H9 (cell line): Measurements from ENCODE around the gene MINDY4. TPM values are rescaled to one million over a fixed set of nuclear protein-coding genes. Genes with fewer than 3 reads are reported as not detected.
A peak's percentile ranks its signal among the peaks of the same experiment; 100 is the strongest.

Experiments
- DNase-seq: peaks from one replicate; pipeline ENCODE4 v3.0.0-alpha.2; 2017
- H2AFZ ChIP-seq: one replicate; pipeline ENCODE4 v1.6.1; 2013; ENCODE audit warnings: mild to moderate bottlenecking, low read length, control low read depth, moderate library complexity
- H2AK5ac ChIP-seq: 2 replicates; pipeline ENCODE4 v1.6.1; 2013; ENCODE audit warnings: low read length, control low read depth, mixed read lengths; ENCODE audit not compliant: insufficient read length
- H2BK120ac ChIP-seq: one replicate; pipeline ENCODE4 v1.6.1; 2013; ENCODE audit warnings: low read depth, mild to moderate bottlenecking, low read length, control low read depth, inconsistent platforms; ENCODE audit not compliant: poor library complexity, severe bottlenecking
- H2BK12ac ChIP-seq: 2 replicates; pipeline ENCODE4 v1.6.1; 2013; ENCODE audit warnings: low read length, control low read depth, mixed read lengths, low read depth; ENCODE audit not compliant: insufficient read length
- H2BK15ac ChIP-seq: 2 replicates; pipeline ENCODE4 v1.6.1; 2013; ENCODE audit warnings: low read depth, low read length, control low read depth
- H2BK20ac ChIP-seq: one replicate; pipeline ENCODE4 v1.6.1; 2013; ENCODE audit warnings: low read depth, mild to moderate bottlenecking, low read length, control low read depth, inconsistent platforms; ENCODE audit not compliant: poor library complexity, severe bottlenecking
- H2BK5ac ChIP-seq: 2 replicates; pipeline ENCODE4 v1.6.1; 2013; ENCODE audit warnings: low read length, control low read depth, mixed read lengths; ENCODE audit not compliant: insufficient read length
- H3K14ac ChIP-seq: 2 replicates; pipeline ENCODE4 v1.6.1; 2013; ENCODE audit warnings: low read length, control low read depth; ENCODE audit not compliant: insufficient read depth
- H3K18ac ChIP-seq: 2 replicates; pipeline ENCODE4 v1.6.1; 2013; ENCODE audit warnings: low read depth, mild to moderate bottlenecking, mixed read lengths, low read length, control low read depth; ENCODE audit not compliant: insufficient read length
- H3K23ac ChIP-seq: 2 replicates; pipeline ENCODE4 v1.6.1; 2013; ENCODE audit warnings: low read length, control low read depth, mixed read lengths, low read depth; ENCODE audit not compliant: insufficient read length
- H3K23me2 ChIP-seq: 2 replicates; pipeline ENCODE4 v1.6.1; 2013; ENCODE audit warnings: low read depth, mild to moderate bottlenecking, mixed read lengths, low read length, control low read depth; ENCODE audit not compliant: insufficient read length, poor library complexity, severe bottlenecking
- H3K27ac ChIP-seq: 2 replicates; pipeline ENCODE4 v1.5.1; 2013; ENCODE audit warnings: low read length, control low read depth, mixed read lengths, low read depth; ENCODE audit not compliant: insufficient read length
- H3K27me3 ChIP-seq: 2 replicates; pipeline ENCODE4 v1.6.1; 2013; ENCODE audit warnings: low read length, control low read depth, inconsistent platforms; ENCODE audit not compliant: insufficient read depth
- H3K4ac ChIP-seq: 2 replicates; pipeline ENCODE4 v1.6.1; 2013; ENCODE audit warnings: low read depth, mild to moderate bottlenecking, control low read depth, inconsistent platforms, low read length, moderate library complexity
- H3K4me1 ChIP-seq: 2 replicates; pipeline ENCODE4 v1.6.1; 2013; ENCODE audit warnings: low read length, control low read depth, inconsistent platforms; ENCODE audit not compliant: insufficient read depth
- H3K4me2 ChIP-seq: 2 replicates; pipeline ENCODE4 v1.6.1; 2013; ENCODE audit warnings: low read length, control low read depth, mixed read lengths; ENCODE audit not compliant: insufficient read length, insufficient read depth
- H3K56ac ChIP-seq: 2 replicates; pipeline ENCODE4 v1.6.1; 2013; ENCODE audit warnings: low read depth, mild to moderate bottlenecking, mixed read lengths, low read length, control low read depth; ENCODE audit not compliant: insufficient read length
- H3K79me1 ChIP-seq: 2 replicates; pipeline ENCODE4 v1.6.1; 2013; ENCODE audit warnings: low read depth, mild to moderate bottlenecking, moderate library complexity, low read length, control low read depth, inconsistent platforms; ENCODE audit not compliant: insufficient read depth, poor library complexity, severe bottlenecking
- H3K79me2 ChIP-seq: 2 replicates; pipeline ENCODE4 v1.6.1; 2013; ENCODE audit warnings: low read length, control low read depth, inconsistent platforms; ENCODE audit not compliant: insufficient read depth
- H3K9ac ChIP-seq: 2 replicates; pipeline ENCODE4 v1.6.1; 2013; ENCODE audit warnings: low read length, control low read depth, mixed read lengths; ENCODE audit not compliant: insufficient read length; ENCODE audit errors: extremely low read depth
- H3K9me3 ChIP-seq: one replicate; pipeline ENCODE4 v1.6.1; 2013; ENCODE audit warnings: low read depth, low read length, inconsistent platforms; ENCODE audit not compliant: control insufficient read depth
- H3T11ph ChIP-seq: one replicate; pipeline ENCODE4 v1.6.1; 2013; ENCODE audit warnings: mild to moderate bottlenecking, low read length, control low read depth, inconsistent platforms
- H4K20me1 ChIP-seq: one replicate; pipeline ENCODE4 v1.6.1; 2013; ENCODE audit not compliant: control insufficient read depth, insufficient read length, insufficient read depth
- H4K5ac ChIP-seq: 2 replicates; pipeline ENCODE4 v1.6.1; 2013; ENCODE audit warnings: low read depth, mild to moderate bottlenecking, mixed read lengths, low read length, control low read depth; ENCODE audit not compliant: insufficient read length
- H4K8ac ChIP-seq: replicated peaks from 2 replicates; pipeline ENCODE4 v1.6.1; 2013; ENCODE audit warnings: low read length, control low read depth, mixed read lengths, low read depth; ENCODE audit not compliant: insufficient read length
- H4K91ac ChIP-seq: 2 replicates; pipeline ENCODE4 v1.6.1; 2013; ENCODE audit warnings: low read depth, mild to moderate bottlenecking, moderate library complexity, mixed read lengths, low read length, control low read depth; ENCODE audit not compliant: insufficient read length
- H3K27ac Mint-ChIP-seq, 3 experiments: 2 replicates in 2 of 3; 3 replicates in 1 of 3; pipeline ENCODE4 v1.8.0; 2020 to 2021; ENCODE audit warnings: mixed read lengths in 3 of 3, mild to moderate bottlenecking in 1 of 3, moderate library complexity in 1 of 3
- H3K27me3 Mint-ChIP-seq: 2 replicates; pipeline ENCODE4 v1.8.0; 2021; ENCODE audit warnings: low read depth, mild to moderate bottlenecking, moderate library complexity, mixed read lengths
- H3K36me3 Mint-ChIP-seq, 3 experiments: 2 replicates in 2 of 3; 3 replicates in 1 of 3; pipeline ENCODE4 v1.8.0; 2020 to 2021; ENCODE audit warnings: low read depth in 3 of 3, mixed read lengths in 3 of 3; ENCODE audit not compliant: insufficient read depth in 1 of 3
- H3K4me1 Mint-ChIP-seq, 2 experiments: 2 replicates each; pipeline ENCODE4 v1.8.0; 2020; ENCODE audit warnings: mixed read lengths in 2 of 2
- H3K4me3 Mint-ChIP-seq, 2 experiments: 2 replicates in 1 of 2; 3 replicates in 1 of 2; pipeline ENCODE4 v1.8.0; 2020 to 2021; ENCODE audit warnings: mild to moderate bottlenecking in 2 of 2, mixed read lengths in 2 of 2, moderate library complexity in 1 of 2
- H3K9me3 Mint-ChIP-seq, 2 experiments: 2 replicates in 1 of 2; 3 replicates in 1 of 2; pipeline ENCODE4 v1.8.0; 2020; ENCODE audit warnings: mild to moderate bottlenecking in 2 of 2, mixed read lengths in 2 of 2, moderate library complexity in 1 of 2
- CTCF ChIP-seq: fragments of 200-600 bp; sonication (generic); conservative IDR thresholded peaks from 3 replicates; pipeline ENCODE4 v1.8.0; 2021; ENCODE audit warnings: antibody characterized with exemption, mild to moderate bottlenecking
- WGBS: extraction: QIAGEN DNeasy Blood & Tissue Kit; methylation state at CpG from one replicate; pipeline ENCODE4 v1.1.7; 2013; ENCODE audit warnings: missing lambda C conversion rate, low lambda C conversion rate, mixed read lengths; ENCODE audit not compliant: insufficient read length; ENCODE audit errors: extremely low coverage; 5-methylcytosine and 5-hydroxymethylcytosine counted together
- total RNA-seq: library from RNA; stranded (reverse); gene quantifications from 2 replicates; pipeline ENCODE4 v1.2.1, GENCODE V29; 2021

MINDY4 gene
- total RNA-seq, 1 experiment from 2014 or later: 3.1 TPM

DNA sequence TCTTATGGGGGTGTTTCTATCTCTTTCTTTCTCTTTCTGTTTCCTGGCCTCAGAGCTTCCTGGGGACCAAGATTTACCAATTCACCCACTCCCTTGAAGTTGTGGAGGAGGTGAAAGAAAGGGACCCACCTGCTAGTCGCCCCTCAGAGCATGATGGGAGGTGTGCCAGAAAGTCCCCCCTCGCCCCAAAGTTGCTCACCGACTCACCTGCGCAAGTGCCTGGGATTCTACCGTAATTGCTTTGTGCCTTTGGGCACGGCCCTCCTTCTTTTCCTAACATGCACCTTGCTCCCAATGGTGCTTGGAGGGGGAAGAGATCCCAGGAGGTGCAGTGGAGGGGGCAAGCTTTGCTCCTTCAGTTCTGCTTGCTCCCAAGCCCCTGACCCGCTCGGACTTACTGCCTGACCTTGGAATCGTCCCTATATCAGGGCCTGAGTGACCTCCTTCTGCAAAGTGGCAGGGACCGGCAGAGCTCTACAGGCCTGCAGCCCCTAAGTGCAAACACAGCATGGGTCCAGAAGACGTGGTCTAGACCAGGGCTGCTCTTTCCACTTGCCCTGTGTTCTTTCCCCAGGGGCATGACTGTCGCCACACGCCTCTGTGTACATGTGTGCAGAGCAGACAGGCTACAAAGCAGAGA, 152.7 kb downstream of the MINDY4 start:
- Histone ChIP-seq H2AK5ac (no peak overlapping the region), H3K79me2 (no peaks in the 10 kb centered on the region), H3K23ac (no peak overlapping the region), H2BK5ac (no peak overlapping the region), H2BK20ac (no peak overlapping the region), H2BK12ac (no peak overlapping the region), H3K23me2 (no peaks in the 10 kb centered on the region), H3K14ac (no peak overlapping the region), H4K5ac (no peak overlapping the region), H3K4me1 (no peaks in the 10 kb centered on the region), H4K20me1 (no peaks in the 10 kb centered on the region), H4K8ac (no peak overlapping the region), H3T11ph (no peak overlapping the region), H3K79me1 (no peaks in the 10 kb centered on the region), H3K4me2 (no peak overlapping the region), H3K9ac (no peak overlapping the region), H3K27me3 (no peaks in the 10 kb centered on the region), H3K27ac (no peak overlapping the region), H3K4ac (no peak overlapping the region), H3K56ac (no peak overlapping the region), H2BK120ac (no peak overlapping the region), H2BK15ac (no peak overlapping the region), H3K18ac (no peak overlapping the region), H2AFZ (no peak overlapping the region), H4K91ac (no peak overlapping the region), H3K9me3 (no peaks in the 10 kb centered on the region)
- H3K4me3 Mint-ChIP-seq: no peak overlapping the region
- no peak for TF ChIP-seq CTCF
- peak; percentile 22 for DNase-seq
- H3K4me1 Mint-ChIP-seq: peaks cover 0 to 6% of the 10 kb centered on the region in 2 experiments; a peak in 2 of 4 replicates
- H3K27ac Mint-ChIP-seq: no peak overlapping the region
- H3K9me3 Mint-ChIP-seq: no peaks in the 10 kb centered on the region; a peak in 1 of 5 replicates
- peaks cover 27% of the 10 kb centered on the region for H3K27me3 Mint-ChIP-seq
- WGBS: no CpG with 5 or more reads among the region's 13 CpGs
- H3K36me3 Mint-ChIP-seq: no peaks in the 10 kb centered on the region
